Measurements from ENCODE around the gene PELI2. TPM values are rescaled to one million over a fixed set of nuclear protein-coding genes. Genes with fewer than 3 reads are reported as not detected.

The PELI2 gene
- total and polyA plus RNA-seq, 2 of the 4 experiments (the other 2 are of a cell fraction): 6.0 to 36.7 TPM

GRCh38 chr14:56208520-56208919 lies 90.3 kb downstream of the PELI2 start:
- no peak overlapping the region for H2AFZ ChIP-seq (replicated peaks; ENCODE audit: low read length, poor library complexity)
- no peaks in the 10 kb centered on the region for H3K27me3 ChIP-seq (ENCODE audit: control insufficient read depth, insufficient read depth, low read length)
- no peak overlapping the region for H3K9ac ChIP-seq (ENCODE audit: low read depth, low read length)
- H3K27ac ChIP-seq (ENCODE audit: insufficient read depth, low read length): no peak overlapping the region
- POLR2A ChIA-PET (ENCODE audit: unreplicated experiment): no interaction called here
- no peak overlapping the region for H2BK5ac ChIP-seq (ENCODE audit: low read depth, low read length, poor library complexity, severe bottlenecking)
- dilution Hi-C loops (cut with HindIII; ENCODE audit: low sequenced_read_pairs, unreplicated experiment): no loop called here
- H3K79me1 ChIP-seq (ENCODE audit: low read depth in 1 of 2, low read length in 2 of 2): peaks cover 9 to 34% of the 10 kb centered on the region in 2 experiments
- H3K18ac ChIP-seq (ENCODE audit: low read depth, low read length): no peak overlapping the region
- no peak overlapping the region for H3K23ac ChIP-seq (ENCODE audit: low read depth, low read length)
- in situ Hi-C loops (cut with MboI; ENCODE audit: low sequenced_read_pairs): no loop called here
- no peak overlapping the region for H3K4me2 ChIP-seq (ENCODE audit: low read depth, low read length)
- no peak overlapping the region for H3K56ac ChIP-seq (ENCODE audit: extremely low read depth, insufficient read depth, low read length)
- BruUV-seq (replicated peaks): no TSS peak
- no peak overlapping the region for H2BK20ac ChIP-seq (ENCODE audit: low read depth, low read length)
- H3K36me3 ChIP-seq (ENCODE audit: control insufficient read depth, insufficient read depth, low read length): no peaks in the 10 kb centered on the region
- no peak overlapping the region for H3K4me3 ChIP-seq (ENCODE audit: insufficient read depth, low read depth, low read length)
- no peak overlapping the region for H4K5ac ChIP-seq (ENCODE audit: low read depth, low read length)
- H4K20me1 ChIP-seq (ENCODE audit: insufficient read depth, low read length): 0 out of 2 replicates have a peak, but pooled peaks cover 2% of the 10 kb centered on the region
- H4K91ac ChIP-seq (ENCODE audit: insufficient read depth, low read depth, low read length): no peak overlapping the region
- DNase-seq (no peak), ATAC-seq (ENCODE audit: low read depth) (no peak)
- no peak overlapping the region for H3K4ac ChIP-seq (ENCODE audit: low read depth, low read length)
- CTCF ChIA-PET: interaction anchor here (1.0 kb wide), 1 partner anchor 13 kb away, joined by 4 read pairs; no protein-coding TSS in a partner anchor
- intact Hi-C loops (cut with micrococcal nuclease): no loop called here
- no CpG with 5 or more reads among the region's 3 CpGs for WGBS, 2 experiments (ENCODE audit: extremely low coverage in 2 of 2, insufficient read length in 1 of 2)
- H3K9me1 ChIP-seq (ENCODE audit: insufficient read depth, low read length): peaks cover 2% of the 10 kb centered on the region; the same call in 1 of the 2 replicates
- H2AK9ac ChIP-seq (replicated peaks; ENCODE audit: low read depth, low read length, poor library complexity): no peak overlapping the region
- no peak overlapping the region for H3K14ac ChIP-seq (replicated peaks; ENCODE audit: low read depth, low read length)
- H3K9me3 ChIP-seq (ENCODE audit: control insufficient read depth, insufficient read depth, low read length): no peaks in the 10 kb centered on the region
- H2BK120ac ChIP-seq (ENCODE audit: low read depth, low read length): no peak overlapping the region
- H2AK5ac ChIP-seq (ENCODE audit: low read depth, low read length): no peak overlapping the region
- H2BK15ac ChIP-seq (ENCODE audit: low read depth, low read length): no peak overlapping the region
- peaks cover 2% of the 10 kb centered on the region; the same call in 1 of the 2 replicates for H3K4me1 ChIP-seq (ENCODE audit: control insufficient read depth, insufficient read depth, low read length)
- TF ChIP-seq POLR2A (IDR thresholded peaks at IDR 0.05; ENCODE audit: low read depth, low read length): no peak
- TF ChIP-seq RCOR1 (IDR thresholded peaks at IDR 0.05; ENCODE audit: insufficient replicate concordance, low read length): no peak
- TF ChIP-seq MAFK (IDR thresholded peaks at IDR 0.05; ENCODE audit: low read depth, low read length): no peak
- H4K8ac ChIP-seq (ENCODE audit: low read depth in 2 of 2, low read length in 2 of 2): no peak overlapping the region
